Dendritic cell treated with granulocyte-macrophage colony-stimulating factor and Interleukin-4, amounts not matched to agents 40 ng/mL and 50 ng/mL, for 4 days (primary cell): ENCODE results near the gene ZC3H18.

Source experiments
- H3K27ac Mint-ChIP-seq: one replicate; pipeline ENCODE4 v1.8.0; 2022; ENCODE audit warnings: mild to moderate bottlenecking, mixed read lengths
- H3K27me3 Mint-ChIP-seq: one replicate; pipeline ENCODE4 v1.8.0; 2022; ENCODE audit warnings: mild to moderate bottlenecking, mixed read lengths
- H3K36me3 Mint-ChIP-seq: one replicate; pipeline ENCODE4 v1.8.0; 2022; ENCODE audit warnings: low read depth, mixed read lengths
- H3K4me1 Mint-ChIP-seq: one replicate; pipeline ENCODE4 v1.8.0; 2022; ENCODE audit warnings: low read depth, mixed read lengths
- H3K4me3 Mint-ChIP-seq: one replicate; pipeline ENCODE4 v1.8.0; 2022; ENCODE audit warnings: mild to moderate bottlenecking, moderate library complexity, mixed read lengths
- H3K9me3 Mint-ChIP-seq: one replicate; pipeline ENCODE4 v1.8.0; 2022; ENCODE audit warnings: mixed read lengths
- intact Hi-C: fragments of 100-400 bp; cut with micrococcal nuclease; formaldehyde crosslinking; loops from one replicate; pipeline ENCODE4 v1.15.0; 2022

The ZC3H18 gene

DNA sequence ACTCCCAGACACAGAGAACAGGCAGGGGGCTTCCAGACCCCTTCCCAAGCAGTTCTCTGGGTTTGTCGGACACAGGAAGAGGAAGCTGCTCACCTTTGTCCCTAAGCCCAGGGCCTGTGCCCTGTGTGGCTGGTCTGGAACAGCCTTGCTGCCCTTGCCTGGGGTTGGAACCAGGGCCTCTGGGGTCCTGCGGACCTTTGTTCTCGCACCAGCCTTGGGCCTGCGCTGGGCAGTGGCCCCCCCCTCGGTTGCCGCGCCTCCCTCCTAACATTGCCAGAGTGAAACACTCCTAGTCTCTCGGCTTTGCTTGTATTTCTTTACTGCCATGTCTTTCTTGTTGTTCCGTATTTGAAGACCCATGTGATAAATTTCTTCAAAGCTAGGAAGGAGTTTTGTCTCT is 59.6 kb downstream of the ZC3H18 start:
- Mint-ChIP-seq H3K4me3 (no peak overlapping the region), H3K27ac (no peak overlapping the region), H3K36me3 (peaks cover 84% of the 10 kb centered on the region), H3K9me3 (no peaks in the 10 kb centered on the region), H3K4me1 (peaks cover 22% of the 10 kb centered on the region), H3K27me3 (no peaks in the 10 kb centered on the region)
- intact Hi-C loops = loop anchor here (10.0 kb wide), 2 partner anchors 45 to 55 kb away; partner anchors contain the start of gene SNAI3

DNA sequence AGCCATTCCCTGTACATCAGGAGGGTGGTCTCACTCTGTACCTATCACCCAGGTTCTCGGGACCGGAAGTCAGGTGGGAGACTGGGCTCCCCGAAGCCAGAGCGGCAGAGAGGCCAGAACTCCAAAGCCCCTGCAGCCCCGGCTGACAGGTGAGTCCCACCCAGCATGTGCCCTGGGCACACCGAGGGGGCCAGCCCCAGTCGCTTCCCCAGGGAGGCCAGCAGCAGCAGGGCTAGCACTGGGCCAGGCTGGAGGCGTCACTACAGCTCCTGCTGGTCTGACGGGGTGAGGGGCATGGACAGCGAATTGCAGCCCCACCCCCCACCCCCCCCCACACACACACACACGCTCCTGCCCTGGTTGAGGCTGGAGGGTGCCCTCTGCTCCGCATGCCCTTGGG is 60.2 kb downstream of the ZC3H18 start:
- peaks cover 78% of the 10 kb centered on the region for H3K36me3 Mint-ChIP-seq
- peaks cover 3% of the 10 kb centered on the region for H3K27me3 Mint-ChIP-seq
- no peaks in the 10 kb centered on the region for H3K9me3 Mint-ChIP-seq
- intact Hi-C loops = loop anchor here (10.0 kb wide), 2 partner anchors 46 to 54 kb away; partner anchors contain the start of gene SNAI3
- H3K4me3 Mint-ChIP-seq = no peak overlapping the region
- no peak overlapping the region for H3K27ac Mint-ChIP-seq
- peaks cover 28% of the 10 kb centered on the region for H3K4me1 Mint-ChIP-seq

DNA sequence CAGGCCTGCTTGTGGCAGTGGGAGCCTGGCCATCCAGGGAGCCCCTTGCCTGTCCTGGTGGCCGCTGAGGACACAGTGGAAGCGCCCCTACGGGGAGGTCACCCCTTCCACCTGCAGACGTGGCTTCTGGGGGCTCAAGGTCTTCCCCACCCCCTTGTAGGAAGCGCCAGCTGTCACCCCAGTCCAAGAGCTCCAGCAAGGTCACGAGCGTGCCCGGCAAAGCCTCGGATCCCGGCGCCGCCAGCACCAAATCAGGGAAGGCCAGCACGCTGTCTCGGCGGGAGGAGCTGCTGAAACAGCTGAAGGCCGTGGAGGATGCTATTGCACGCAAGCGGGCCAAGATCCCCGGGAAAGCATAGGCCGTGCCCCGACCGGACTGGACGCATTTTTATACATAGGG is 60.7 kb downstream of the ZC3H18 start:
- peaks cover 33% of the 10 kb centered on the region for H3K4me1 Mint-ChIP-seq
- intact Hi-C loops = loop anchor here (10.0 kb wide), 2 partner anchors 46 to 54 kb away; partner anchors contain the start of gene SNAI3
- H3K4me3 Mint-ChIP-seq = no peak overlapping the region
- H3K36me3 Mint-ChIP-seq = peaks cover 73% of the 10 kb centered on the region
- H3K27me3 Mint-ChIP-seq = peaks cover 8% of the 10 kb centered on the region
- H3K9me3 Mint-ChIP-seq = no peaks in the 10 kb centered on the region
- H3K27ac Mint-ChIP-seq = no peak overlapping the region

DNA sequence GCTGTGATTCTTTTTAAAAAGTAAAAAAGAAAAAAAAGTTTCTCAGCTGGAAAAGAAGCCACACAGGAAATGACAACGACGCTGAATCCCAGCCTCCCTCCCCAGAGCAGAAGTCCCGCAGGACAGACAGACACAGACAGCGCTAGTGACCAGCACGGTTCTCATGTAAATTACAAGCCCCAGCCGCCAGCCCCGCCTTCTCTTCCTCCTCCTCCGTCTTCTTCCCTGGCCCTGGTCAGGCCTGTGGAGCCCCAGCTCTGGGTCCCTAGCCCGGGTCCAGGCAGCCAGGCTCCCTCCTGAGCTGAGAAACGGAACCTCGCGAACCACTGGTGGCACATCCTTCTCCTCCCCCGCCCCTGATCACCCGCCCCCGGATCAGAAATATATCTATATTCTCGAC is 61.2 kb downstream of the ZC3H18 start:
- H3K27me3 Mint-ChIP-seq = peaks cover 13% of the 10 kb centered on the region
- H3K36me3 Mint-ChIP-seq = peaks cover 69% of the 10 kb centered on the region
- no peak overlapping the region for H3K4me3 Mint-ChIP-seq
- H3K9me3 Mint-ChIP-seq = no peaks in the 10 kb centered on the region
- H3K27ac Mint-ChIP-seq = no peak overlapping the region
- peaks cover 38% of the 10 kb centered on the region for H3K4me1 Mint-ChIP-seq
- intact Hi-C loops = loop anchor here (10.0 kb wide), 2 partner anchors 47 to 53 kb away; partner anchors contain the start of gene SNAI3

DNA sequence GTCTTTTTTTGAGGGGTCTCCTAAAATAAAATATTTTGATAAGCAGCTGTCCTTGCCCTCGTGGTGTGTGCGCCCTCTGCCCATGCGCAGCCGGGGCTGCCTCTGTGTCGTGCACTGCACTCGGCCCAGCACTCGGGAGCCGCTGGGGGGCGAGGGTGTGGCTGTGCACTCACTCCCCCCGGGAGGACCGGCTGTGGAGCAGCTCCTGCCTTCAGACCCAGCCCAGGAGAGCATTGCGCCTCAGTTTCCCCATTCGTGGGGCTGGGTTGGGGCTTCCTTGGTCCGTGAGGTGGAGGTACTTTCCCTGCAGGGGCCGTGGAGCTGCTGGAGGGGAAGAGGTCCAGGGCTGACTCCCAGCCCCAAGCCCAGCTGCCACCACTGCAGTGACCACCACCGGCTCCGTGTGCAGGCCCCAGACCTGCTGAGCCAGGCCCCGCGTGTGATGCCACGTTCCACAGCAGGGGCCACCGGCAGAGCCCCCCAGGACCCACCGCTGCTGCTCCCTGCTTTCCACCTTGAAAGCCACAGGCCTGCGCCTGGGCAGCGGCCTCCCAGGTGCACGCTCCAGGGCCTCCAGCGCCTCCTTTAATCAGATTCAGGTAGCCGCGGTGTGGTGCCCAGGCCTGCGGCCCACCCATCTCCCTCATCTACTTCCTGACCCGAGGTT is 61.9 kb downstream of the ZC3H18 start:
- H3K36me3 Mint-ChIP-seq = peaks cover 62% of the 10 kb centered on the region
- H3K4me1 Mint-ChIP-seq = peaks cover 41% of the 10 kb centered on the region
- no peaks in the 10 kb centered on the region for H3K9me3 Mint-ChIP-seq
- H3K4me3 Mint-ChIP-seq = no peak overlapping the region
- intact Hi-C loops = loop anchor here (10.0 kb wide), 2 partner anchors 47 to 53 kb away; partner anchors contain the start of gene SNAI3
- H3K27ac Mint-ChIP-seq = no peak overlapping the region
- H3K27me3 Mint-ChIP-seq = peaks cover 16% of the 10 kb centered on the region

DNA sequence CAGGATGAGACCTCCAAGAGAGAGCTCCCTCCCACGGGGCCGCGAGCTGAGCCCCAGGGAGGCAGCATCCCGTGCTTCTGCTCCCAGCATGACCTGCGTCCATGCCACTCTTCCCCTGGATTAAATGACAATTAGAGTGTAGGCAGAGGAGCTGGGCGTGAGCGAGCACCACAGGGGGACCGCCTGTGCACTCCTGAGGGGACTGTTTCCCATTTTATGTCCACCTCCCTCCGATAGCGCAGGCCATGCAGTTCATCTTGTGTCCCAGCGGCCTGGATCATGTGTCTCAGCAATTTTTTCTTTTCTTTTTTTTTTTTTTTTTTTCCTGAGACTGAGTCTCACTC is 62.4 kb downstream of the ZC3H18 start:
- intact Hi-C loops = loop anchor here (10.0 kb wide), 2 partner anchors 48 to 52 kb away; partner anchors contain the start of gene SNAI3
- Mint-ChIP-seq H3K4me1 (peaks cover 46% of the 10 kb centered on the region), H3K27me3 (peaks cover 21% of the 10 kb centered on the region), H3K36me3 (peaks cover 57% of the 10 kb centered on the region), H3K4me3 (no peak overlapping the region), H3K27ac (no peak overlapping the region), H3K9me3 (no peaks in the 10 kb centered on the region)

DNA sequence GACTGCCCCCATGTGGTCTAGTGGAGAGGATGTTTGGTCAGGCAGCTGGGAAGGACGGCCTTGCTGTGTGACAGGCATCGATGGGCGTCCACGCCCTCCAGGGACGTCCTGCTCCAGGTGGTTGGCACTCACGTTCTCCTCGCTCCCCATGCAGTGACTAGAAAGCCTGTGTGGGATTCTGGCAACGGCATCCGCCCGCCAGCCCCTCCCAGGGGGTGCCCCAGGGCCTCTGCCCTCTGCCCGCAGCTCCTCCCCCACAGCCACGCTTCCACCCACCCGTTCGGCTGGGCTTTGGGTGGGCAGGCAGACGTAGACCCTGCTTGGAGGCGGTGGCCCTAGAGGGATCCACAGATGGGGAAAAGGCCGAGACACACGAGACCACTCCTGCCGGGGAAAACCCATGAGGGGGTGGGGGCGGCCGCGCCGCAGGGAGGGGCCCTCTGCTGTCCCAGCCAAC is 63.5 kb downstream of the ZC3H18 start:
- H3K36me3 Mint-ChIP-seq = peaks cover 46% of the 10 kb centered on the region
- peaks cover 58% of the 10 kb centered on the region for H3K4me1 Mint-ChIP-seq
- peaks cover 32% of the 10 kb centered on the region for H3K27me3 Mint-ChIP-seq
- peak overlapping the region; percentile 83 for H3K27ac Mint-ChIP-seq
- peak overlapping the region; percentile 88 for H3K4me3 Mint-ChIP-seq
- intact Hi-C loops = loop anchor here (10.0 kb wide), 2 partner anchors 49 to 51 kb away; partner anchors contain the start of gene SNAI3
- H3K9me3 Mint-ChIP-seq = no peaks in the 10 kb centered on the region

DNA sequence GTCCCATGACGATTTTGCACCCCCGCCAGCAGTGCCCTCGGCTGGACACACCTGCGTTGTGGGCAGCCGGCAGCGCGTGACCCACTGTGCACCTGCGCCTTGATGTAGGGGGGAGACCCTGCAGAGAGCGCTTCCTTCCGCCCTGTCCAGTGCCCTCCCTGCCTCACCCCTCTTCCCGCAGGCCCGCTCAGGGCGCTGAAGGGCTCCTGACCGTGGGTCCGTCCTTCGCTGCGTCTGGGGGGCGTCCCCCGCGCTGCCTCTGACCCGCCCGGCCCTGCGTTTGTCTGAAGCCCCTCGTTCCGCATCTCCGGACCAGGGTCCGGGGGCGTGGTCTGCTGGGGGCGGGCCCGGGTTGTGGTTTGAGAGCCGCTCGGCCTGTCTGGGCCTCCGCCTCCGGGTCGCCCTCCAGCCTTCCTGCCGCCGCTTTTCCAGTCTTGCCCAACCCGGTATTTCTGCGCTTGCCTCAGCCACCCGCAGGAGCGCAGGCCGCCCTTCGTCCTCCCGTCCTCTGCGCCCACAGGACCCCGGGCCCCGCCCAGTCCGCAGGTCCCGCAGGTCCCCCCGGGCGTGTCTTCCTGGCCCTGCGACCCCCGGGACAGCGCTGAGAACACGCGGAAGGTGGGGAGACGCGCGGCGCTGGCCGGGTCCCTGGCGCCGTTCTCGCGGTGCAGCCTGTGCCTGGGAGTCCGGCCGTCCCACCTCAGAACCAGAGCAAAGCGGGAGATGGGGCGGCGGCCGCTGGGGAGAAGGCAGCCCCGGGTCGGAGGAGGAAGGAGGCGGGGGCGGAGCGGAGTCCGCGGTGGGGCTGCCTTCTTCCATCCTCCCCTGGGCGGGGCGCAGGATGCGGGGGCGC is 64.2 kb downstream of the ZC3H18 start:
- no peaks in the 10 kb centered on the region for H3K9me3 Mint-ChIP-seq
- peaks cover 41% of the 10 kb centered on the region for H3K36me3 Mint-ChIP-seq
- H3K4me3 Mint-ChIP-seq = peak overlapping the region; percentile 88
- peaks cover 39% of the 10 kb centered on the region for H3K27me3 Mint-ChIP-seq
- intact Hi-C loops = loop anchor here (10.0 kb wide), 2 partner anchors 50 kb away; partner anchors contain the start of gene SNAI3
- H3K4me1 Mint-ChIP-seq = peaks cover 61% of the 10 kb centered on the region
- H3K27ac Mint-ChIP-seq = peak overlapping the region; percentile 83

DNA sequence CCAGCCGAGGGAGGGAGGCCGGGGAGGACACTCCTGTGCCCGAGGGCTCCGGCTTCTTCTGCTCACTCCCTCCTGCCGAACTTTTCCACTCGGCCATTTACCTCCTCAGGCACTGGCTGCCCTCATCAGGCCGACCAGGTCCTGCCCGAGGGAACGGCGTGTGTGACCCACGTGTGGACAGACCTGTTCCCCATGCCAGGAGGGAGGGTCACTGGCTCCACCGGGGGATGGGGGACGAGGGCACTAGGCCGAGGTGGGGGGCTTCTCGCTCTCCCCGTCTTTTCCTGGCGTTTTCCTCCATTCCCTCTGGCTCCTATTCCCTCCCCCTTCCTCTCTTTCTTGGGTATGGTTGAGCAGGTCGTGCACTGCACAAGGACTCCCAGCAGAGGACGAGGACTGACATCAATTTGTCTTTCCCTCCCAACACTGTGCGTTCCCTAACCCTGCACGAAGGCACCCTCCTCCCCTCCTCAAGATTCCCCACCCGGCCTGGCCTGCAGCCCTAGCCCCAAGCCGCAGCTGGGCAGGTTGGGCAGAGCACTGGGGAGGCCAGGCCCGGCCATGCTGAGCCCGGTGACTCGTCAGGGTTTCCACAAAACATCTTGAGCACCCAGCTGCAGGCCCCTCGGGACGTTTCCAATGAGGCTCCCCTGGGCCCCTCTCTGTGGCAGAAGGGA is 64.9 kb downstream of the ZC3H18 start:
- Mint-ChIP-seq H3K27me3 (peaks cover 46% of the 10 kb centered on the region), H3K36me3 (peaks cover 33% of the 10 kb centered on the region), H3K27ac (peak overlapping the region; percentile 83), H3K4me1 (peaks cover 67% of the 10 kb centered on the region), H3K9me3 (no peaks in the 10 kb centered on the region), H3K4me3 (peak overlapping the region; percentile 88)
- intact Hi-C loops = loop anchor here (10.0 kb wide), 2 partner anchors 50 kb away; partner anchors contain the start of gene SNAI3

DNA sequence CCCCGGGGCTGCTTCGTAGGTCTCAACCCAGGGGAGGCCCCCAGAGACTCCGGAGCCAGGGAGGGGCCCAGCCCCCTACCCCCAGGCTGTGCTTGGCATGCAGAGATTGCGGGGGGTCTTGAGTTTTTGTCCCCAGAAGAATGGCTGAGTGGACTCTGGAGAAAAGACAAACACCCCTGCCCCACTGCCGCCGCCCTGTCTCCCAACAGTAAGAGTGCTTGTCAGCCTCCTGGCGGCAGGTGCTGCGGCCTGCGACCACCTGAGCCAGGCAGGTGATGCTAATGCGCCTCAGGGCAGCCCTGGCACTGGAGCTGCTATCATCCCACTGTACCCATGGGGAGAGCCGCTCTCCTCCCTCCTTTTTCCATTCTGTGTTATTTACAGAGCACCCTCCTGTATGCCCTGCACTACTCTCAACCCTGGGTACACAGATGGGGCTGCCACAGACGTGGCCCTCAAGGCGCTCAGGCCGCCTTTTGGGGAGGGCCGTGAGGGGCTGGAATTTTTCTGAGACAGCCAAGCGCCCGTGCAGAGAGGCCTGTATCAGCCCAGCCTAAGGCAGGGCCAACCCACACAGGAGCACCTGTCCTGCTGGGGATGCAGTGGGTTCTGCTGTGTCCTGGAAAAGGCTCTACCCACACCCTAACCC is 65.6 kb downstream of the ZC3H18 start:
- Mint-ChIP-seq H3K36me3 (peaks cover 27% of the 10 kb centered on the region), H3K27ac (peak overlapping the region; percentile 83), H3K9me3 (no peaks in the 10 kb centered on the region), H3K4me3 (peak overlapping the region; percentile 20), H3K4me1 (peaks cover 73% of the 10 kb centered on the region), H3K27me3 (peaks cover 53% of the 10 kb centered on the region)
- intact Hi-C loops = loop anchor here (10.0 kb wide), 2 partner anchors 49 to 51 kb away; partner anchors contain the start of gene SNAI3

DNA sequence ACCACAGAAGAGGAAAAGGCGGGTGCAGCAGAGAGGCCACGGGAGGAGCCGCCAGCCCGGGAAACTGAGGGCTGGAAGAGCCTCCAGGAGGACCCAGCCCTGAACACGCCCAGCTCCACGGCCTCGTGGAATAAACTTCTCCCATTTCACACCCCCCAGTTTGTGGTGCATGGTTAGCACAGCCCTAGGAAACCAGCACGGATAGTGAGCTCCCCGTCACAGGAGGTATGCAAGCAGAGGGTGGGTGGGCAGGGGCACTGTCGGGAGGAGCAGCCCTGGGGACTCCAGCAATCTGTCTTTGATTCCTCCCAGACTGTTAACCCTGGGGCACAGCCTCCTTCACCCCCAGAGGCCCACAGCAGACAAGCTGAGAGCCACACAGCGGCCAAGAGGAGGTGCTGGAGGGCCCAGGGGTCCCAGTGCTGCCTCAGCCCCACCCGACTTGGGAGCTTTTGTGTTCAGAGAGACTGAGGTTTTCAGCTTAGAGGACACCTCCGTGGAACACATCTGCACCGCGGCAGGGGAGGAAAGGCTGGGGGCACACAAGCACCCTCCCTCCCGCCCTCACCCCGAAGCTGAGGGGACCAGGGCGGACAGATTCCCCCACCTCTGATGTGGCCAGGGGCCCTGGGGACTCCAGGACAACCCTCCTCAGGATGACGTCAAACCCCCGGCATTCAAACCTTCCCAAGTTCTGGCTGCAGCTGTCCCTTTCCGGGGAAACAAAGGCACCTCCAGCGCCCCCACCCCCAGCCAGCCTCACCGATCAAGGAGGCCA is 66.5 kb downstream of the ZC3H18 start:
- peaks cover 70% of the 10 kb centered on the region for H3K4me1 Mint-ChIP-seq
- peaks cover 61% of the 10 kb centered on the region for H3K27me3 Mint-ChIP-seq
- H3K4me3 Mint-ChIP-seq = no peak overlapping the region
- H3K27ac Mint-ChIP-seq = no peak overlapping the region
- intact Hi-C loops = loop anchor here (10.0 kb wide), 2 partner anchors 48 to 52 kb away; partner anchors contain the start of gene SNAI3
- peaks cover 19% of the 10 kb centered on the region for H3K36me3 Mint-ChIP-seq
- H3K9me3 Mint-ChIP-seq = no peaks in the 10 kb centered on the region

DNA sequence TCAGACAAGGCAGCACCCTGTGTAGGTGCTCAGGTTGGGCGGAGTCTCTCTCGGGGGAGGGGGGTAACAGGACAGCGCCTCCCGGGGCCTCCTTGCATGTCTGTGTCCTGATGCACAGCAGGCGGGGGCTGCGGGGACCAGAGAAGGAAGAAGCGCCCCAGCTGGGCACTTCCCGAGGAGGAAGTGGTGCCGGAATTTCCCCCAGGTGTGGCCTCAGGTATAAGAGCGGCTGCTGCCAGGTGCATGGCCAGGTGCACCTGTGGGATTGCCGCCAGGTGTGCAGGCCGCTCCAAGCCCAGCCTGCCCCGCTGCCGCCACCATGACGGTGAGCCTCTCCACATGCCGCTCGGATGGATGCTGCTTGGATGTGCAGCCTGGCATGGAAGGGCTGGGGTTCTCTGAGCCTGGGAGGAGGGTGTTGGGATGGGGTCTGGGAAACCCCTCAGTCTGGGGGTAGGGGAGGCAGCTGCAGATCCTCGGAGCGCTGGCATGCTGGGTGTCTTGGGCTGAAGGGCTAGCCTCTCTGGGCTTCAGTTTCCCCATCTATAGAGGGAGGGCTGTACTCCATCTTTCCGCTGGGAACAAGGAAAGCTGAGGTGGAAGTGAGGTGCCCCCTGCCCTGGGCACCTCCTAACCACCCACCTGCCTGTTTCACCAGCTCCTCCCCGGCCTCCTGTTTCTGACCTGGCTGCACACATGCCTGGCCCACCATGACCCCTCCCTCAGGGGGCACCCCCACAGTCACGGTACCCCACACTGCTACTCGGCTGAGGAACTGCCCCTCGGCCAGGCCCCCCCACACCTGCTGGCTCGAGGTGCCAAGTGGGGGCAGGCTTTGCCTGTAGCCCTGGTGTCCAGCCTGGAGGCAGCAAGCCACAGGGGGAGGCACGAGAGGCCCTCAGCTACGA is 68.4 kb downstream of the ZC3H18 start, which contains the start of gene IL17C:
IL17C (plus strand) TSS at position 250 of the 908 bp plus-strand sequence; CDS start at position 320, 70 bp downstream.
- intact Hi-C loops = loop anchor here (10.0 kb wide), 2 partner anchors 46 to 54 kb away; partner anchors contain the start of gene SNAI3
- H3K9me3 Mint-ChIP-seq = no peaks in the 10 kb centered on the region
- peaks cover 83% of the 10 kb centered on the region for H3K4me1 Mint-ChIP-seq
- H3K27ac Mint-ChIP-seq = no peak within 1 kb of the TSS
- no peak within 1 kb of the TSS for H3K4me3 Mint-ChIP-seq
- peaks cover 20% of the 10 kb centered on the region for H3K36me3 Mint-ChIP-seq
- H3K27me3 Mint-ChIP-seq = peaks cover 61% of the 10 kb centered on the region
